Vagina (tissue), 2 donors: ENCODE measurements around the gene CBLN3. TPM values are rescaled to one million over a fixed set of nuclear protein-coding genes. Genes with fewer than 3 reads are reported as not detected.

Experiments
- DNase-seq, 2 donors: peaks; one replicate each; pipeline ENCODE4 v3.0.0-alpha.2; 2017; ENCODE audit errors: extremely low spot score in 2 of 2
- H3K27ac ChIP-seq: fragments of 200-600 bp; sonication (generic); one replicate; pipeline ENCODE4 v1.5.1; 2019
- H3K27me3 ChIP-seq: fragments of 200-600 bp; sonication (generic); one replicate; pipeline ENCODE4 v1.5.1; 2019
- H3K36me3 ChIP-seq, 2 donors: fragments of 200-600 bp; sonication (generic); one replicate each; pipeline ENCODE4 v1.5.1; 2017 to 2019
- H3K4me1 ChIP-seq: fragments of 200-600 bp; sonication (generic); one replicate; pipeline ENCODE4 v1.5.1; 2019
- H3K4me3 ChIP-seq, 2 donors: fragments of 200-600 bp; sonication (generic); 1 replicate in 1 of 2; 2 replicates in 1 of 2; pipeline ENCODE4 v1.5.1; 2016 to 2019
- H3K9me3 ChIP-seq: fragments of 200-600 bp; sonication (generic); one replicate; pipeline ENCODE4 v1.5.1; 2019
- CTCF ChIP-seq, 3 experiments: fragments of 450-650 bp in 2 of 3; fragments of 200-600 bp in 1 of 3; sonication (generic) in 1 of 3; IDR thresholded peaks; one replicate each; pipeline ENCODE4 v1.5.1; 2017 to 2019; ENCODE audit warnings: antibody characterized with exemption in 3 of 3, mild to moderate bottlenecking in 2 of 3, moderate library complexity in 2 of 3
- POLR2A ChIP-seq, 2 donors: fragments of 450-650 bp; IDR thresholded peaks; one replicate each; pipeline ENCODE4 v1.6.1; 2017; ENCODE audit warnings: antibody characterized with exemption in 2 of 2, mild to moderate bottlenecking in 2 of 2, moderate library complexity in 2 of 2
- POLR2AphosphoS5 ChIP-seq, 2 donors: sonication (generic); formaldehyde crosslinking; IDR thresholded peaks; one replicate each; pipeline ENCODE4 v1.9.0; 2017; ENCODE audit warnings: antibody characterized with exemption in 2 of 2, mild to moderate bottlenecking in 2 of 2, low read depth in 1 of 2; ENCODE audit not compliant: insufficient read depth in 1 of 2
- intact Hi-C: fragments of 100-400 bp; cut with DNase I; formaldehyde crosslinking; loops from one replicate; pipeline ENCODE4 v1.15.1; 2023
- total RNA-seq: library from RNA; depleted of rRNA; stranded (reverse); fragments of >200 nt; gene quantifications from one replicate; pipeline ENCODE4 v1.2.3, GENCODE V29; 2016

Gene CBLN3
- total RNA-seq, 1 donor from 2014 or later: 1.7 TPM

- no peaks in the 10 kb centered on the region for H3K27me3 ChIP-seq
- no peak overlapping the region for H3K4me3 ChIP-seq
- H3K27ac ChIP-seq: no peak overlapping the region
- TF ChIP-seq POLR2AphosphoS5 (IDR thresholded peaks at IDR 0.05; ENCODE audit: insufficient read depth in 1 of 2, low read depth in 1 of 2): no peak
- no peak for TF ChIP-seq CTCF (IDR thresholded peaks at IDR 0.05)
- no peak for TF ChIP-seq POLR2A (IDR thresholded peaks at IDR 0.05)
- no peaks in the 10 kb centered on the region for H3K9me3 ChIP-seq
- H3K4me1 ChIP-seq: peaks cover 23% of the 10 kb centered on the region
- peaks cover 0 to 14% of the 10 kb centered on the region in 2 donors for H3K36me3 ChIP-seq
- intact Hi-C loops: no loop called here
- DNase-seq: no peak
These were observed 50.2 kb downstream of the CBLN3 start for GRCh38 chr14:24378981-24379906.

GRCh38 chr14:24378327-24378726 lies 51.1 kb downstream of the CBLN3 start:
- DNase-seq: no peak
- intact Hi-C loops: no loop called here
- peaks cover 0 to 18% of the 10 kb centered on the region in 2 donors for H3K36me3 ChIP-seq
- no peak overlapping the region for H3K4me3 ChIP-seq
- no peaks in the 10 kb centered on the region for H3K9me3 ChIP-seq
- H3K27me3 ChIP-seq: no peaks in the 10 kb centered on the region
- peaks cover 23% of the 10 kb centered on the region for H3K4me1 ChIP-seq
- H3K27ac ChIP-seq: no peak overlapping the region
- no peak for TF ChIP-seq POLR2AphosphoS5 (IDR thresholded peaks at IDR 0.05; ENCODE audit: insufficient read depth in 1 of 2, low read depth in 1 of 2)
- no peak for TF ChIP-seq POLR2A (IDR thresholded peaks at IDR 0.05)
- TF ChIP-seq CTCF (IDR thresholded peaks at IDR 0.05): no peak

- Histone ChIP-seq H3K27ac (no peak overlapping the region), H3K36me3 (peaks cover 0 to 21% of the 10 kb centered on the region in 2 donors)
- no peak for TF ChIP-seq CTCF (IDR thresholded peaks at IDR 0.05)
- no peak for TF ChIP-seq POLR2AphosphoS5 (IDR thresholded peaks at IDR 0.05; ENCODE audit: insufficient read depth in 1 of 2, low read depth in 1 of 2)
- no peak for TF ChIP-seq POLR2A (IDR thresholded peaks at IDR 0.05)
These were observed 51.8 kb downstream of the CBLN3 start for GRCh38 chr14:24377657-24378056.

GRCh38 chr14:24377126-24377525 lies 52.3 kb downstream of the CBLN3 start:
- no peak for TF ChIP-seq POLR2A (IDR thresholded peaks at IDR 0.05)
- TF ChIP-seq POLR2AphosphoS5 (IDR thresholded peaks at IDR 0.05; ENCODE audit: insufficient read depth in 1 of 2, low read depth in 1 of 2): no peak
- DNase-seq: no peak
- peaks cover 20% of the 10 kb centered on the region for H3K4me1 ChIP-seq
- no peaks in the 10 kb centered on the region for H3K27me3 ChIP-seq
- H3K27ac ChIP-seq: no peak overlapping the region
- H3K4me3 ChIP-seq: no peak overlapping the region
- intact Hi-C loops: no loop called here
- H3K9me3 ChIP-seq: no peaks in the 10 kb centered on the region
- H3K36me3 ChIP-seq: peaks cover 0 to 21% of the 10 kb centered on the region in 2 donors

More at GRCh38 chr14:24377657-24378056, 51.8 kb downstream of the CBLN3 start:
- intact Hi-C loops: no loop called here
- Histone ChIP-seq H3K9me3 (no peaks in the 10 kb centered on the region), H3K4me3 (no peak overlapping the region), H3K4me1 (peaks cover 23% of the 10 kb centered on the region), H3K27me3 (no peaks in the 10 kb centered on the region)
- no peak for DNase-seq

Other genes with a start within 250 kb of the CBLN3 start
- gene IPO4, start 240.9 kb downstream of the CBLN3 start, total RNA-seq: 28.5 TPM
- gene TM9SF1, start 234.2 kb downstream of the CBLN3 start, total RNA-seq: 37.3 TPM
- 0.74 TPM for gene TSSK4, start 224.0 kb downstream of the CBLN3 start, total RNA-seq
- gene CHMP4A, start 216.2 kb downstream of the CBLN3 start, total RNA-seq: 37.6 TPM
- gene MDP1, start 213.6 kb downstream of the CBLN3 start, total RNA-seq: 32.7 TPM
- 140 TPM for gene NEDD8, start 197.3 kb downstream of the CBLN3 start, total RNA-seq
- gene GMPR2, start 196.7 kb downstream of the CBLN3 start, total RNA-seq: 35.6 TPM
- 64.1 TPM for gene TINF2, start 187.0 kb downstream of the CBLN3 start, total RNA-seq
- 269 TPM for gene TGM1, start 166.5 kb downstream of the CBLN3 start, total RNA-seq
- 43.5 TPM for gene RABGGTA, start 158.1 kb downstream of the CBLN3 start, total RNA-seq
- 84.2 TPM for gene DHRS1, start 129.9 kb downstream of the CBLN3 start, total RNA-seq
- 13.8 TPM for gene NOP9, start 129.8 kb downstream of the CBLN3 start, total RNA-seq
- gene CIDEB, start 121.7 kb downstream of the CBLN3 start, total RNA-seq: 16.0 TPM
- 66.5 TPM for gene LTB4R2, start 119.5 kb downstream of the CBLN3 start, total RNA-seq
- 35.1 TPM for gene LTB4R, start 118.2 kb downstream of the CBLN3 start, total RNA-seq
- 32.7 TPM for gene ADCY4, start 94.6 kb downstream of the CBLN3 start, total RNA-seq
- 10.1 TPM for gene RIPK3, start 89.7 kb downstream of the CBLN3 start, total RNA-seq
- 47.9 TPM for gene NFATC4, start 61.5 kb downstream of the CBLN3 start, total RNA-seq
- gene NYNRIN, start 30.7 kb downstream of the CBLN3 start, total RNA-seq: 14.7 TPM
- 41.7 TPM for gene KHNYN, start 286 bp upstream of the CBLN3 start, total RNA-seq
- 43.2 TPM for gene SDR39U1, start 13.1 kb upstream of the CBLN3 start, total RNA-seq
- gene CMA1, start 78.6 kb upstream of the CBLN3 start, total RNA-seq: not detected
- 1.5 TPM for gene CTSG, start 146.6 kb upstream of the CBLN3 start, total RNA-seq
- not detected for gene GZMH, start 180.0 kb upstream of the CBLN3 start, total RNA-seq
- gene GZMB, start 204.5 kb upstream of the CBLN3 start, total RNA-seq: 2.2 TPM